GM12878 (cell line): ENCODE results near the gene TOR2A.

ENCODE experiments used
- BMI1 ChIP-seq: fragments of 450-650 bp; IDR thresholded peaks from 2 replicates; pipeline ENCODE4 v1.6.1; 2016; ENCODE audit warnings: mild to moderate bottlenecking, moderate library complexity, borderline replicate concordance
- CTCF ChIP-seq, 3 experiments: IDR thresholded peaks in 2 of 3; conservative IDR thresholded peaks in 1 of 3; 2 replicates each; pipeline ENCODE4 v1.5.1; 2011; ENCODE audit warnings: low read depth in 3 of 3, low read length in 3 of 3, mild to moderate bottlenecking in 3 of 3, control low read depth in 2 of 3, moderate library complexity in 2 of 3, inconsistent platforms in 1 of 3, mixed read lengths in 1 of 3; ENCODE audit not compliant: control insufficient read depth in 2 of 3, insufficient read depth in 1 of 3; ENCODE audit errors: extremely low read depth in 1 of 3
- EGR1 ChIP-seq, 2 experiments: IDR thresholded peaks; 1 replicate in 1 of 2; 2 replicates in 1 of 2; pipeline ENCODE4 v1.6.1; 2011 to 2012; ENCODE audit warnings: low read depth in 2 of 2, low read length in 2 of 2, borderline replicate concordance in 1 of 2, mild to moderate bottlenecking in 1 of 2, moderate library complexity in 1 of 2
- FOXM1 ChIP-seq: IDR thresholded peaks from 2 replicates; pipeline ENCODE4 v1.6.1; 2012; ENCODE audit warnings: low read depth, mild to moderate bottlenecking, inconsistent platforms, low read length, moderate library complexity
- GATAD2B ChIP-seq: fragments of 450-650 bp; conservative IDR thresholded peaks from 2 replicates; pipeline ENCODE4 v1.6.1; 2017; ENCODE audit warnings: low read depth, mild to moderate bottlenecking, moderate library complexity
- MTA3 ChIP-seq: IDR thresholded peaks from 2 replicates; pipeline ENCODE4 v1.6.1; 2012; ENCODE audit warnings: low read length, inconsistent platforms, borderline replicate concordance
- MYC ChIP-seq: IDR thresholded peaks from 2 replicates; pipeline ENCODE4 v1.6.1; 2011; ENCODE audit warnings: mild to moderate bottlenecking, low read length, moderate library complexity, inconsistent platforms; ENCODE audit not compliant: insufficient read depth, insufficient replicate concordance, insufficient read length, severe bottlenecking
- POLR2A ChIP-seq: IDR thresholded peaks from 2 replicates; pipeline ENCODE4 v1.6.1; 2011; ENCODE audit warnings: low read depth, mild to moderate bottlenecking, low read length
- SREBF1 ChIP-seq: IDR thresholded peaks from 2 replicates; pipeline ENCODE4 v1.6.1; 2012; ENCODE audit warnings: mild to moderate bottlenecking, low read length
- TAF1 ChIP-seq: IDR thresholded peaks from 2 replicates; pipeline ENCODE4 v1.6.1; 2011; ENCODE audit warnings: mild to moderate bottlenecking, low read depth, low read length, borderline replicate concordance
- TCF12 ChIP-seq: IDR thresholded peaks from 2 replicates; pipeline ENCODE4 v1.6.1; 2011; ENCODE audit warnings: low read depth, mild to moderate bottlenecking, low read length
- USF2 ChIP-seq: IDR thresholded peaks from 2 replicates; pipeline ENCODE4 v1.6.1; 2011; ENCODE audit warnings: low read depth, low read length, improper control_type of control experiment, borderline replicate concordance

- TF ChIP-seq FOXM1 (no peak), USF2 (no peak), SREBF1 (no peak), TAF1 (no peak), CTCF (IDR thresholded peaks at IDR 0.05 in 2 of 3, conservative IDR thresholded peaks at IDR 0.05 in 1 of 3; ENCODE audit: control insufficient read depth in 2 of 3, extremely low read depth in 1 of 3, insufficient read depth in 1 of 3, low read depth in 3 of 3, low read length in 3 of 3) (no peak), EGR1 (IDR thresholded peaks at IDR 0.05; ENCODE audit: borderline replicate concordance in 1 of 2, low read depth in 2 of 2, low read length in 2 of 2) (no peak), MTA3 (no peak), TCF12 (no peak), POLR2A (no peak), BMI1 (no peak), MYC (no peak), GATAD2B (no peak)
These were observed 22.7 kb downstream of the TOR2A start for GRCh38 chr9:127712371-127712770.
